ENCODE measurements around the gene ZNF862.

DNA sequence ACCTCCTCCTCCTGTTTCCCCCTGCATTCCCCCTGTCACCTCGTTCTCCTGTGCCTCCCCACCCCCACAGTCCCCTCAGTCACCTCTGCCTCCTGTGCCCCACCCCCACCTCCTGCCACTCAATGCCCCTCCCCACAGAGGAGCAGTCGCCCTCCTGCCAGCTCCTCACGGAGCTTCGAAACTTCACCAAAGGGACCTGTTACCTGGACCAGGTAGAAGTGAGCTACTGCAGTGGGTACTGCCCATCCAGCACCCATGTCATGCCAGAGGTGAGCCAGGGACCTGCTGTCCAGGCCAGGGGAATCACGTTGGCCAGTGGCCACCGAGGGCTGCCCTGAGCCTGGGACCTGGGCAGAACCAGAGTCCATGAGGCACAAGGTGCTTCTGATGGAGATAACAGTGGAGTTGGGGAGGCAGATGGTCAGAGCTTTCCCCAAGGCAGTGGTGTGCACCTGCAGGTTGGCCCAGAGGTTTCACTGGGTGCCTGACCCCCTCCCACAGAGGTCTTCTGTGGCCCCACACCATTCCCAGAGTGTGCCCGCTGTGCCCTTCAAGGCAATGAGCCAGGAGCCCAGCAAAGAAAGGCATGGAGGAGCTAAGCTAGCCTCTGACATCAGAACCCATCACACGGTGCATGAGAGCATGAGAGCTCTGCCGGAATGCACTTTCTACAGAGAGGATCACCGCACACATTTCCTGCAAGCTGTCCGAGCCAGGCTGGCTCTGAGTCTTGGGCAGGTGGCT, 7.0 kb upstream of the ZNF862 start:
- TF ChIP-seq, protein P1, sequence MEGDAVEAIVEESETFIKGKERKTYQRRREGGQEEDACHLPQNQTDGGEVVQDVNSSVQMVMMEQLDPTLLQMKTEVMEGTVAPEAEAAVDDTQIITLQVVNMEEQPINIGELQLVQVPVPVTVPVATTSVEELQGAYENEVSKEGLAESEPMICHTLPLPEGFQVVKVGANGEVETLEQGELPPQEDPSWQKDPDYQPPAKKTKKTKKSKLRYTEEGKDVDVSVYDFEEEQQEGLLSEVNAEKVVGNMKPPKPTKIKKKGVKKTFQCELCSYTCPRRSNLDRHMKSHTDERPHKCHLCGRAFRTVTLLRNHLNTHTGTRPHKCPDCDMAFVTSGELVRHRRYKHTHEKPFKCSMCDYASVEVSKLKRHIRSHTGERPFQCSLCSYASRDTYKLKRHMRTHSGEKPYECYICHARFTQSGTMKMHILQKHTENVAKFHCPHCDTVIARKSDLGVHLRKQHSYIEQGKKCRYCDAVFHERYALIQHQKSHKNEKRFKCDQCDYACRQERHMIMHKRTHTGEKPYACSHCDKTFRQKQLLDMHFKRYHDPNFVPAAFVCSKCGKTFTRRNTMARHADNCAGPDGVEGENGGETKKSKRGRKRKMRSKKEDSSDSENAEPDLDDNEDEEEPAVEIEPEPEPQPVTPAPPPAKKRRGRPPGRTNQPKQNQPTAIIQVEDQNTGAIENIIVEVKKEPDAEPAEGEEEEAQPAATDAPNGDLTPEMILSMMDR (conservative IDR thresholded peaks at IDR 0.05) = no peak
- TF ChIP-seq ZFX (IDR thresholded peaks at IDR 0.05) = no peak

Data from C4-2B (cell line).